Renal pelvis (tissue), 12 donors: ENCODE results near the gene DDX47. TPM values are rescaled to one million over a fixed set of nuclear protein-coding genes. Genes with fewer than 3 reads are reported as not detected.
A peak's percentile ranks its signal among the peaks of the same experiment; 100 is the strongest.

Experiments
- DNase-seq: peaks from one replicate; pipeline ENCODE4 v3.0.0-alpha.2; 2013
- long read RNA-seq, 16 experiments: transcript quantifications; one replicate each; lab custom pipeline, GENCODE V29; 2026
- polyA plus RNA-seq, 3 donors: library from polyadenylated mRNA; unstranded; fragments of 120-200 nt; gene quantifications; one replicate each; pipeline ENCODE4 v1.2.1, GENCODE V29; 2013; ENCODE audit not compliant: insufficient read length in 3 of 3

DDX47 gene
- 10 to 100 TPM; 71.4 to 76.4 (median 74.6) TPM for polyA plus RNA-seq
- long read RNA-seq, donor 1, transcript DDX47-202 (12 exons, 1,817 nt), result major isoform, 25 of 26 reads
- long read RNA-seq, donor 1, partial matches to known transcripts, result 0 of 26 reads
- long read RNA-seq, donor 1, other reads (novel, unspliced or antisense), result 0 of 26 reads
- long read RNA-seq, donor 2, transcript DDX47-202 (12 exons, 1,817 nt), result major isoform, 23 of 30 reads
- long read RNA-seq, donor 2, partial matches to known transcripts, result 7 of 30 reads
- long read RNA-seq, donor 2, other reads (novel, unspliced or antisense), result 0 of 30 reads
- long read RNA-seq, donor 3, transcript DDX47-202 (12 exons, 1,817 nt), result major isoform, 15 of 27 reads
- long read RNA-seq, donor 3, partial matches to known transcripts, result 7 of 27 reads
- long read RNA-seq, donor 3, other reads (novel, unspliced or antisense), result 0 of 27 reads
- long read RNA-seq, donor 4, transcript DDX47-202 (12 exons, 1,817 nt), result major isoform, 26 of 38 reads
- long read RNA-seq, donor 4, partial matches to known transcripts, result 11 of 38 reads
- long read RNA-seq, donor 4, other reads (novel, unspliced or antisense), result 0 of 38 reads
- long read RNA-seq, donor 5, transcript DDX47-202 (12 exons, 1,817 nt), result major isoform, 16 of 18 reads
- long read RNA-seq, donor 5, partial matches to known transcripts, result 0 of 18 reads
- long read RNA-seq, donor 5, other reads (novel, unspliced or antisense), result 0 of 18 reads
- long read RNA-seq, donor 6, transcript DDX47-202 (12 exons, 1,817 nt), result major isoform, 22 of 24 reads
- long read RNA-seq, donor 6, partial matches to known transcripts, result 0 of 24 reads
- long read RNA-seq, donor 6, other reads (novel, unspliced or antisense), result 0 of 24 reads
- long read RNA-seq, donor 7, transcript DDX47-202 (12 exons, 1,817 nt), result major isoform, 24 of 26 reads
- long read RNA-seq, donor 7, partial matches to known transcripts, result 0 of 26 reads
- long read RNA-seq, donor 7, other reads (novel, unspliced or antisense), result 0 of 26 reads
- long read RNA-seq, donor 8, transcript DDX47-202 (12 exons, 1,817 nt), result major isoform, 13 of 16 reads
- long read RNA-seq, donor 8, partial matches to known transcripts, result 0 of 16 reads
- long read RNA-seq, donor 8, other reads (novel, unspliced or antisense), result 0 of 16 reads
- long read RNA-seq, donor 9, transcript DDX47-202 (12 exons, 1,817 nt), result major isoform, 27 of 48 reads
- long read RNA-seq, donor 9, transcript DDX47-212 (11 exons, 2,357 nt), result minor isoform, 5 of 48 reads
- long read RNA-seq, donor 9, partial matches to known transcripts, result 15 of 48 reads
- long read RNA-seq, donor 9, other reads (novel, unspliced or antisense), result 0 of 48 reads
- long read RNA-seq, donor 10, transcript DDX47-202 (12 exons, 1,817 nt), result major isoform, 15 of 18 reads
- long read RNA-seq, donor 10, partial matches to known transcripts, result 0 of 18 reads
- long read RNA-seq, donor 10, other reads (novel, unspliced or antisense), result 0 of 18 reads
- long read RNA-seq, donor 11, transcript DDX47-202 (12 exons, 1,817 nt), result major isoform, 14 of 15 reads
- long read RNA-seq, donor 11, partial matches to known transcripts, result 0 of 15 reads
- long read RNA-seq, donor 11, other reads (novel, unspliced or antisense), result 0 of 15 reads
- long read RNA-seq, donor 12, transcript DDX47-202 (12 exons, 1,817 nt), result major isoform, 25 of 27 reads
- long read RNA-seq, donor 12, partial matches to known transcripts, result 0 of 27 reads
- long read RNA-seq, donor 12, other reads (novel, unspliced or antisense), result 0 of 27 reads
- long read RNA-seq, donor 13, transcript DDX47-202 (12 exons, 1,817 nt), result major isoform, 11 of 22 reads
- long read RNA-seq, donor 13, partial matches to known transcripts, result 9 of 22 reads
- long read RNA-seq, donor 13, other reads (novel, unspliced or antisense), result 0 of 22 reads
- long read RNA-seq, donor 14, result 0 reads
- long read RNA-seq, donor 15, transcript DDX47-202 (12 exons, 1,817 nt), result major isoform, 30 of 34 reads
- long read RNA-seq, donor 15, partial matches to known transcripts, result 0 of 34 reads
- long read RNA-seq, donor 15, other reads (novel, unspliced or antisense), result 0 of 34 reads
- long read RNA-seq, donor 16, transcript DDX47-202 (12 exons, 1,817 nt), result major isoform, 27 of 37 reads
- long read RNA-seq, donor 16, partial matches to known transcripts, result 6 of 37 reads
- long read RNA-seq, donor 16, other reads (novel, unspliced or antisense), result 0 of 37 reads

GRCh38 chr12:12813120-12814101 is at the start of gene DDX47:
Gene DDX47 (plus strand): TSS chr12:12813346. CDS start chr12:12813368, 22 bp downstream.
- DNase-seq, result peak; percentile 92

- DNase-seq, result no peak
These were observed 48.3 kb upstream of the DDX47 start for GRCh38 chr12:12764824-12765223.

- DNase-seq, result no peak
These were observed 42.9 kb upstream of the DDX47 start for GRCh38 chr12:12770262-12770661.

- DNase-seq, result no peak
These were observed 38.4 kb upstream of the DDX47 start for GRCh38 chr12:12774791-12775190.

- DNase-seq, result no peak
These were observed 36.9 kb upstream of the DDX47 start for GRCh38 chr12:12776261-12776660.

GRCh38 chr12:12777092-12777491 is 36.1 kb upstream of the DDX47 start:
- no peak for DNase-seq

- DNase-seq, result no peak
These were observed 34.1 kb upstream of the DDX47 start for GRCh38 chr12:12779007-12779406.

- DNase-seq, result no peak
These were observed 33.6 kb upstream of the DDX47 start for GRCh38 chr12:12779529-12779928.

- DNase-seq, result no peak
These were observed 29.0 kb upstream of the DDX47 start for GRCh38 chr12:12784116-12784515.

GRCh38 chr12:12784911-12785814 is 28.0 kb upstream of the DDX47 start, which contains the start of gene APOLD1:
Gene APOLD1 (plus strand): TSS chr12:12785659. CDS start chr12:12785692, 33 bp downstream.
- no peak for DNase-seq

- DNase-seq, result no peak
These were observed 26.8 kb upstream of the DDX47 start for GRCh38 chr12:12786351-12786705.

- peak; percentile 86 for DNase-seq
These were observed 26.2 kb upstream of the DDX47 start for GRCh38 chr12:12786706-12787601.

GRCh38 chr12:12788131-12788530 is 25.0 kb upstream of the DDX47 start:
- no peak for DNase-seq

- DNase-seq, result peak; percentile 74
These were observed 24.3 kb upstream of the DDX47 start for GRCh38 chr12:12788675-12789368.

- no peak for DNase-seq
These were observed 22.2 kb upstream of the DDX47 start for GRCh38 chr12:12790956-12791355.
